Stimulated activated CD4-positive, alpha-beta T cell treated with anti-CD3 and anti-CD28 coated beads, Interleukin-4, amount 100 ng/mL, for 1 hour (primary cell): ENCODE data around the gene GRK5.

ENCODE experiments used
- DNase-seq: peaks from one replicate; pipeline ENCODE4 v3.0.0-alpha.2; 2020

Gene GRK5

GRCh38 chr10:119279441-119279840 lies 72.1 kb downstream of the GRK5 start:
- DNase-seq = no peak

GRCh38 chr10:119281581-119282071 lies 74.3 kb downstream of the GRK5 start:
- DNase-seq = no peak

GRCh38 chr10:119282446-119282845 lies 75.1 kb downstream of the GRK5 start:
- no peak for DNase-seq

- no peak for DNase-seq
These were observed 76.0 kb downstream of the GRK5 start for GRCh38 chr10:119283387-119283786.

- DNase-seq = no peak
These were observed 76.4 kb downstream of the GRK5 start for GRCh38 chr10:119283818-119284217.

GRCh38 chr10:119284679-119285096 lies 77.3 kb downstream of the GRK5 start:
- no peak for DNase-seq

- no peak for DNase-seq
These were observed 78.3 kb downstream of the GRK5 start for GRCh38 chr10:119285495-119286267.

GRCh38 chr10:119286516-119286915 lies 79.1 kb downstream of the GRK5 start:
- DNase-seq = no peak

- no peak for DNase-seq
These were observed 79.7 kb downstream of the GRK5 start for GRCh38 chr10:119286983-119287633.

GRCh38 chr10:119288574-119289001 lies 81.2 kb downstream of the GRK5 start:
- DNase-seq = no peak

- DNase-seq = no peak
These were observed 82.0 kb downstream of the GRK5 start for GRCh38 chr10:119289227-119289920.

- no peak for DNase-seq
These were observed 83.1 kb downstream of the GRK5 start for GRCh38 chr10:119290301-119291048.

- DNase-seq = no peak
These were observed 84.0 kb downstream of the GRK5 start for GRCh38 chr10:119291223-119291900.

GRCh38 chr10:119292968-119293760 lies 85.8 kb downstream of the GRK5 start:
- DNase-seq = no peak

GRCh38 chr10:119296703-119297102 lies 89.3 kb downstream of the GRK5 start:
- no peak for DNase-seq

GRCh38 chr10:119297207-119297968 lies 90.0 kb downstream of the GRK5 start:
- no peak for DNase-seq

- no peak for DNase-seq
These were observed 91.4 kb downstream of the GRK5 start for GRCh38 chr10:119298810-119299209.

- no peak for DNase-seq
These were observed 92.2 kb downstream of the GRK5 start for GRCh38 chr10:119299531-119299930.

GRCh38 chr10:119301397-119301796 lies 94.0 kb downstream of the GRK5 start:
- DNase-seq = peak; percentile 61

GRCh38 chr10:119302172-119302571 lies 94.8 kb downstream of the GRK5 start:
- no peak for DNase-seq
